ENCODE results near the gene CCDC177. TPM values are rescaled to one million over a fixed set of nuclear protein-coding genes. Genes with fewer than 3 reads are reported as not detected.

Gene CCDC177
- total RNA-seq = 1 to 10 TPM in 5 of 8 experiments, under 1 TPM in 2, not detected in 1; 0.24 to 4.3 (median 3.5) TPM

GRCh38 chr14:69574263-69574953 is at the start of gene CCDC177:
Gene CCDC177, minus strand, starts transcription at chr14:69574871. Its CDS starts 1,249 bp downstream, at chr14:69573622.
- Histone ChIP-seq H3K27ac (peak within 1 kb of the TSS; percentile 70), H3K4me1 (replicated peaks in 1 of 2) (peaks cover 23 to 24% of the 10 kb centered on the region in 2 donors), H3K4me3 (peak within 1 kb of the TSS; percentile 48 to 68 (median 57))
- WGBS, 10 experiments = 0 to 10% (median 2%) methylated on average over 2 to 6 of the region's 52 CpGs; no CpG with 5 or more reads in 6 of the 10 experiments
- in situ Hi-C loops (cut with MboI; ENCODE audit: low pct_unique_long_range_greater_than_20kb in 2 of 9, low sequenced_read_pairs in 9 of 9, unreplicated experiment in 9 of 9) = no loop called here
- ATAC-seq (replicated peaks in 6 of 8) = peak; percentile 51 to 90 (median 74)

- Histone ChIP-seq H3K4me1 (replicated peaks in 1 of 2) (peaks cover 0 to under 1% of the 10 kb centered on the region in 2 donors), H3K27ac (no peak overlapping the region), H3K4me3 (no peak overlapping the region)
- in situ Hi-C loops (cut with MboI; ENCODE audit: low pct_unique_long_range_greater_than_20kb in 2 of 9, low sequenced_read_pairs in 9 of 9, unreplicated experiment in 9 of 9) = no loop called here
- no peak for ATAC-seq (replicated peaks in 6 of 8)
- 71 to 100% (median 88%) methylated on average over 1 to 4 of the region's 4 CpGs; no CpG with 5 or more reads in 3 of the 10 experiments for WGBS, 10 experiments
Observed at GRCh38 chr14:69624136-69624535, 49.5 kb upstream of the CCDC177 start.

- no peak for ATAC-seq (replicated peaks in 6 of 8)
- peaks cover 3 to 4% of the 10 kb centered on the region in 2 donors for H3K4me1 ChIP-seq (replicated peaks in 1 of 2)
- H3K4me3 ChIP-seq = no peak overlapping the region
- no peak overlapping the region for H3K27ac ChIP-seq
- 80 to 100% (median 91%) methylated on average over 2 of the region's 2 CpGs; no CpG with 5 or more reads in 4 of the 10 experiments for WGBS, 10 experiments
- in situ Hi-C loops (cut with MboI; ENCODE audit: low pct_unique_long_range_greater_than_20kb in 2 of 9, low sequenced_read_pairs in 9 of 9, unreplicated experiment in 9 of 9) = no loop called here
Observed at GRCh38 chr14:69620981-69621380, 46.3 kb upstream of the CCDC177 start.

- no peak overlapping the region for H3K4me3 ChIP-seq
- no peak overlapping the region for H3K27ac ChIP-seq
- 86 to 100% (median 94%) methylated on average over 1 to 5 of the region's 5 CpGs; no CpG with 5 or more reads in 2 of the 10 experiments for WGBS, 10 experiments
- in situ Hi-C loops (cut with MboI; ENCODE audit: low pct_unique_long_range_greater_than_20kb in 2 of 9, low sequenced_read_pairs in 9 of 9, unreplicated experiment in 9 of 9) = no loop called here
- peak in 1 of 8 experiments; percentile 60 for ATAC-seq (replicated peaks in 6 of 8)
- H3K4me1 ChIP-seq (replicated peaks in 1 of 2) = peaks cover 3 to 7% of the 10 kb centered on the region in 2 donors
Observed at GRCh38 chr14:69620211-69620611, 45.5 kb upstream of the CCDC177 start.

- no peak for ATAC-seq (replicated peaks in 6 of 8)
- Histone ChIP-seq H3K4me1 (replicated peaks in 1 of 2) (peaks cover 8 to 12% of the 10 kb centered on the region in 2 donors), H3K4me3 (no peak overlapping the region), H3K27ac (no peak overlapping the region)
- in situ Hi-C loops (cut with MboI; ENCODE audit: low pct_unique_long_range_greater_than_20kb in 2 of 9, low sequenced_read_pairs in 9 of 9, unreplicated experiment in 9 of 9) = no loop called here
- 58 to 100% (median 71%) methylated on average over 1 to 4 of the region's 4 CpGs; no CpG with 5 or more reads in 3 of the 10 experiments for WGBS, 10 experiments
Observed at GRCh38 chr14:69619012-69619411, 44.3 kb upstream of the CCDC177 start.

- ATAC-seq (replicated peaks in 6 of 8) = no peak
- no peak overlapping the region for H3K27ac ChIP-seq
- WGBS, 10 experiments = 83 to 100% (median 100%) methylated on average over 1 of the region's 1 CpG; no CpG with 5 or more reads in 6 of the 10 experiments
- H3K4me1 ChIP-seq (replicated peaks in 1 of 2) = peaks cover 19 to 21% of the 10 kb centered on the region in 2 donors
- in situ Hi-C loops (cut with MboI; ENCODE audit: low pct_unique_long_range_greater_than_20kb in 2 of 9, low sequenced_read_pairs in 9 of 9, unreplicated experiment in 9 of 9) = no loop called here
- H3K4me3 ChIP-seq = no peak overlapping the region
Observed at GRCh38 chr14:69617796-69618195, 43.1 kb upstream of the CCDC177 start.

- H3K4me3 ChIP-seq = no peak overlapping the region
- H3K27ac ChIP-seq = no peak overlapping the region
- H3K4me1 ChIP-seq (replicated peaks in 1 of 2) = peaks cover 20 to 21% of the 10 kb centered on the region in 2 donors
- in situ Hi-C loops (cut with MboI; ENCODE audit: low pct_unique_long_range_greater_than_20kb in 2 of 9, low sequenced_read_pairs in 9 of 9, unreplicated experiment in 9 of 9) = no loop called here
- ATAC-seq (replicated peaks in 6 of 8) = no peak
- 67 to 100% (median 90%) methylated on average over 1 of the region's 1 CpG; no CpG with 5 or more reads in 2 of the 10 experiments for WGBS, 10 experiments
Observed at GRCh38 chr14:69616408-69616773, 41.7 kb upstream of the CCDC177 start.

GRCh38 chr14:69615496-69616407 is 41.1 kb upstream of the CCDC177 start:
- H3K4me3 ChIP-seq = no peak overlapping the region
- in situ Hi-C loops (cut with MboI; ENCODE audit: low pct_unique_long_range_greater_than_20kb in 2 of 9, low sequenced_read_pairs in 9 of 9, unreplicated experiment in 9 of 9) = no loop called here
- no peak for ATAC-seq (replicated peaks in 6 of 8)
- WGBS, 10 experiments = 20 to 100% (median 85%) methylated on average over 1 to 9 of the region's 9 CpGs; no CpG with 5 or more reads in 2 of the 10 experiments
- peaks cover 20 to 21% of the 10 kb centered on the region in 2 donors for H3K4me1 ChIP-seq (replicated peaks in 1 of 2)
- no peak overlapping the region for H3K27ac ChIP-seq

- WGBS, 10 experiments = 63 to 100% (median 79%) methylated on average over 2 to 5 of the region's 5 CpGs; no CpG with 5 or more reads in 3 of the 10 experiments
- Histone ChIP-seq H3K4me1 (replicated peaks in 1 of 2) (peaks cover 27% of the 10 kb centered on the region in 2 donors), H3K27ac (no peak overlapping the region), H3K4me3 (no peak overlapping the region)
- no peak for ATAC-seq (replicated peaks in 6 of 8)
- in situ Hi-C loops (cut with MboI; ENCODE audit: low pct_unique_long_range_greater_than_20kb in 2 of 9, low sequenced_read_pairs in 9 of 9, unreplicated experiment in 9 of 9) = no loop called here
Observed at GRCh38 chr14:69615121-69615495, 40.4 kb upstream of the CCDC177 start.

- WGBS, 10 experiments = 0 to 100% (median 51%) methylated on average over 1 to 2 of the region's 2 CpGs; no CpG with 5 or more reads in 2 of the 10 experiments
- in situ Hi-C loops (cut with MboI; ENCODE audit: low pct_unique_long_range_greater_than_20kb in 2 of 9, low sequenced_read_pairs in 9 of 9, unreplicated experiment in 9 of 9) = no loop called here
- H3K27ac ChIP-seq = no peak overlapping the region
- no peak overlapping the region for H3K4me3 ChIP-seq
- peaks cover 30% of the 10 kb centered on the region in 2 donors for H3K4me1 ChIP-seq (replicated peaks in 1 of 2)
- ATAC-seq (replicated peaks in 6 of 8) = no peak
Observed at GRCh38 chr14:69614592-69614991, 39.9 kb upstream of the CCDC177 start.

GRCh38 chr14:69613312-69614073 is 38.8 kb upstream of the CCDC177 start:
- no peak for ATAC-seq (replicated peaks in 6 of 8)
- in situ Hi-C loops (cut with MboI; ENCODE audit: low pct_unique_long_range_greater_than_20kb in 2 of 9, low sequenced_read_pairs in 9 of 9, unreplicated experiment in 9 of 9) = no loop called here
- WGBS, 10 experiments = 80 to 100% (median 89%) methylated on average over 1 to 4 of the region's 4 CpGs; no CpG with 5 or more reads in 2 of the 10 experiments
- Histone ChIP-seq H3K27ac (no peak overlapping the region), H3K4me1 (replicated peaks in 1 of 2) (peaks cover 30% of the 10 kb centered on the region in 2 donors), H3K4me3 (peak overlapping the region in 3 of 5 donors; percentile 73 to 91 (median 90))

- 0 to 54% (median 20%) methylated on average over 1 to 2 of the region's 2 CpGs; no CpG with 5 or more reads in 1 of the 10 experiments for WGBS, 10 experiments
- H3K4me1 ChIP-seq (replicated peaks in 1 of 2) = peaks cover 30% of the 10 kb centered on the region in 2 donors
- no peak for ATAC-seq (replicated peaks in 6 of 8)
- peak overlapping the region; percentile 73 to 94 (median 90) for H3K4me3 ChIP-seq
- H3K27ac ChIP-seq = no peak overlapping the region
- in situ Hi-C loops (cut with MboI; ENCODE audit: low pct_unique_long_range_greater_than_20kb in 2 of 9, low sequenced_read_pairs in 9 of 9, unreplicated experiment in 9 of 9) = no loop called here
Observed at GRCh38 chr14:69612783-69613130, 38.1 kb upstream of the CCDC177 start.
